ENCODE data around the gene RPS25.
A peak's percentile ranks its signal among the peaks of the same experiment; 100 is the strongest.
"Not testable (repeated sequence)": the region's sequence is repeated elsewhere in the genome, so short reads cannot be mapped to it uniquely, and the experiment has no call there.

Gene RPS25

GRCh38 chr11:118980191-118980881, 37.8 kb downstream of the RPS25 start:
- no peak for DNase-seq (ENCODE audit: low read depth)
- no peak overlapping the region for H3K4me3 ChIP-seq (ENCODE audit: low read length)
- TF ChIP-seq CTCF (conservative IDR thresholded peaks at IDR 0.05; ENCODE audit: low read length) = no peak

- TF ChIP-seq CTCF (conservative IDR thresholded peaks at IDR 0.05; ENCODE audit: low read length) = no peak
- H3K4me3 ChIP-seq (ENCODE audit: low read length) = no peak overlapping the region
- DNase-seq (ENCODE audit: low read depth) = no peak
Observed at GRCh38 chr11:118979434-118979833, 38.7 kb downstream of the RPS25 start.

- no peak for TF ChIP-seq CTCF (conservative IDR thresholded peaks at IDR 0.05; ENCODE audit: low read length)
- DNase-seq (ENCODE audit: low read depth) = peak; percentile 48
- H3K4me3 ChIP-seq (ENCODE audit: low read length) = no peak overlapping the region
Observed at GRCh38 chr11:118975771-118976709, 42.1 kb downstream of the RPS25 start.

GRCh38 chr11:118973985-118974384, 44.2 kb downstream of the RPS25 start:
- no peak for DNase-seq (ENCODE audit: low read depth)
- H3K4me3 ChIP-seq (ENCODE audit: low read length) = no peak overlapping the region
- no peak for TF ChIP-seq CTCF (conservative IDR thresholded peaks at IDR 0.05; ENCODE audit: low read length)

GRCh38 chr11:118971646-118972045, 46.5 kb downstream of the RPS25 start, which contains the start of gene FOXR1:
FOXR1 (plus strand) TSS chr11:118971761; CDS start chr11:118971932, 171 bp downstream.
- TF ChIP-seq CTCF (conservative IDR thresholded peaks at IDR 0.05; ENCODE audit: low read length) = no peak
- DNase-seq (ENCODE audit: low read depth) = no peak
- H3K4me3 ChIP-seq (ENCODE audit: low read length) = no peak within 1 kb of the TSS

- DNase-seq (ENCODE audit: low read depth); H3K4me3 ChIP-seq (ENCODE audit: low read length): not testable (repeated sequence)
Observed at GRCh38 chr11:118969508-118969907, 48.6 kb downstream of the RPS25 start.
